B cell (primary cell): Measurements from ENCODE around the gene PIGR. TPM values are rescaled to one million over a fixed set of nuclear protein-coding genes. Genes with fewer than 3 reads are reported as not detected.
A peak's percentile ranks its signal among the peaks of the same experiment; 100 is the strongest.

Source experiments
- ATAC-seq: fragments of 200-7000 bp; cut with Tn5 transposase; one replicate; pipeline ENCODE4 v1.10.0; 2021; ENCODE audit warnings: low read depth, mild to moderate bottlenecking, moderate number of reproducible peaks, moderate library complexity
- CTCF ChIA-PET: fragments of 350-600 bp; sonication (Branson Sonifier 250); formaldehyde crosslinking; loops from one replicate; lab custom pipeline; 2021; ENCODE audit warnings: antibody characterized with exemption, inconsistent platforms; lab: Charles Lee
- POLR2A ChIA-PET: fragments of 350-600 bp; sonication (Branson Sonifier 250); formaldehyde crosslinking; loops from one replicate; lab custom pipeline; 2021; ENCODE audit warnings: antibody characterized with exemption; lab: Charles Lee
- DNase-seq: peaks from one replicate; pipeline ENCODE4 v3.0.0; 2013
- H2AFZ ChIP-seq: 2 replicates; pipeline ENCODE4 v1.6.1; 2012; ENCODE audit warnings: mild to moderate bottlenecking, low read depth, low read length; ENCODE audit not compliant: insufficient read depth, poor library complexity, severe bottlenecking
- H3K27ac ChIP-seq, 2 donors: 1 replicate in 1 of 2; 2 replicates in 1 of 2; pipeline ENCODE4 v1.5.1; 2012 to 2013; ENCODE audit warnings: low read length in 2 of 2, mild to moderate bottlenecking in 2 of 2, moderate library complexity in 1 of 2
- H3K27me3 ChIP-seq, 4 experiments: fragments of 200-600 bp in 1 of 4; sonication (generic) in 1 of 4; replicated peaks in 1 of 4; 1 replicate in 2 of 4; 2 replicates in 2 of 4; pipeline versions ENCODE4 v1.6.1 to v1.7.0; 2013 to 2016; ENCODE audit warnings: low read length in 3 of 4, mild to moderate bottlenecking in 2 of 4, mixed read lengths in 1 of 4, moderate library complexity in 1 of 4; ENCODE audit not compliant: insufficient read depth in 4 of 4, control insufficient read depth in 3 of 4; ENCODE audit errors: control extremely low read depth in 1 of 4
- H3K36me3 ChIP-seq, 2 experiments: replicated peaks in 1 of 2; 1 replicate in 1 of 2; 2 replicates in 1 of 2; pipeline versions ENCODE4 v1.6.1 to v1.7.1; 2013; ENCODE audit warnings: low read length in 1 of 2; ENCODE audit not compliant: insufficient read depth in 2 of 2, control insufficient read depth in 1 of 2; ENCODE audit errors: control extremely low read depth in 1 of 2, extremely low read depth in 1 of 2
- H3K4me1 ChIP-seq, 2 donors: fragments of 200-600 bp in 1 of 2; sonication (generic) in 1 of 2; 1 replicate in 1 of 2; 2 replicates in 1 of 2; pipeline versions ENCODE4 v1.5.1 to v1.6.1; 2013 to 2017; ENCODE audit warnings: low read length in 2 of 2; ENCODE audit not compliant: control insufficient read depth in 2 of 2, insufficient read depth in 2 of 2
- H3K4me2 ChIP-seq: replicated peaks from 2 replicates; pipeline ENCODE3; 2012; ENCODE audit warnings: mild to moderate bottlenecking, low read depth, low read length; ENCODE audit not compliant: poor library complexity, severe bottlenecking
- H3K4me3 ChIP-seq, 5 experiments: fragments of 200-600 bp in 1 of 5; sonication (generic) in 1 of 5; 1 replicate in 3 of 5; 2 replicates in 2 of 5; pipeline versions ENCODE4 v1.5.1 to v1.7.0; 2011 to 2016; ENCODE audit warnings: low read length in 4 of 5, mild to moderate bottlenecking in 4 of 5, low read depth in 2 of 5, control low read depth in 1 of 5, moderate library complexity in 1 of 5; ENCODE audit not compliant: insufficient read depth in 1 of 5; ENCODE audit errors: control extremely low read depth in 1 of 5, extremely low read depth in 1 of 5
- H3K79me2 ChIP-seq: fragments of 200-600 bp; sonication (generic); one replicate; pipeline ENCODE4 v1.6.0; 2016; ENCODE audit warnings: low read length; ENCODE audit not compliant: control insufficient read depth, insufficient read depth
- H3K9ac ChIP-seq: fragments of 200-600 bp; sonication (generic); 2 replicates; pipeline ENCODE4 v1.6.1; 2017; ENCODE audit warnings: mild to moderate bottlenecking, low read length, moderate library complexity
- H3K9me3 ChIP-seq, 3 donors: one replicate each; pipeline versions ENCODE4 v1.6.1 to v1.7.1; 2013; ENCODE audit warnings: low read length in 2 of 3; ENCODE audit not compliant: control insufficient read depth in 2 of 3, insufficient read depth in 1 of 3; ENCODE audit errors: control extremely low read depth in 1 of 3
- H4K20me1 ChIP-seq: 2 replicates; pipeline ENCODE4 v1.6.0; 2012; ENCODE audit warnings: mild to moderate bottlenecking, low read length; ENCODE audit not compliant: insufficient read depth, control insufficient read depth, poor library complexity, severe bottlenecking
- H3K27ac Mint-ChIP-seq: one replicate; pipeline ENCODE4 v1.8.0; 2021; ENCODE audit warnings: mixed read lengths
- H3K27me3 Mint-ChIP-seq: one replicate; pipeline ENCODE4 v1.8.0; 2021; ENCODE audit warnings: mixed read lengths
- H3K4me1 Mint-ChIP-seq: one replicate; pipeline ENCODE4 v1.8.0; 2021; ENCODE audit warnings: mixed read lengths
- H3K4me3 Mint-ChIP-seq: one replicate; pipeline ENCODE4 v1.8.0; 2021; ENCODE audit warnings: mixed read lengths
- H3K9me3 Mint-ChIP-seq: one replicate; pipeline ENCODE4 v1.8.0; 2022; ENCODE audit warnings: mixed read lengths; ENCODE audit not compliant: insufficient read depth
- EZH2 ChIP-seq: IDR thresholded peaks from 2 replicates; pipeline ENCODE4 v1.6.1; 2012; ENCODE audit warnings: borderline replicate concordance, low read depth, mild to moderate bottlenecking, moderate library complexity, low read length; ENCODE audit not compliant: insufficient read depth, poor library complexity, severe bottlenecking
- WGBS: methylation state at CpG from one replicate; pipeline ENCODE4 v1.1.5; 2013; ENCODE audit warnings: missing lambda C conversion rate; ENCODE audit not compliant: insufficient coverage; 5-methylcytosine and 5-hydroxymethylcytosine counted together
- intact Hi-C: fragments of 100-400 bp; cut with micrococcal nuclease; formaldehyde crosslinking; loops from one replicate; pipeline ENCODE4 v1.10.0; 2022
- polyA plus RNA-seq: library from polyadenylated mRNA; depleted of rRNA; stranded (reverse); fragments of >200 nt; gene quantifications from 2 replicates; pipeline ENCODE4 v1.2.3, GENCODE V29; 2012
- total RNA-seq, 2 donors: library from RNA; stranded (reverse); fragments of 120-200 nt in 1 of 2; gene quantifications; 1 replicate in 1 of 2; 2 replicates in 1 of 2; pipeline versions ENCODE4 v1.2.3 to v1.2.4, GENCODE V29; 2013 to 2022
- TF ChIP-seq, protein P1 (sequence below): fragments of 200-600 bp; IDR thresholded peaks from one replicate; pipeline ENCODE4 v1.8.0; 2022; ENCODE audit warnings: antibody characterized with exemption, mild to moderate bottlenecking

Gene PIGR
- total and polyA plus RNA-seq, 2 donors (not counting 1 experiment from before 2014, with no cell fraction given), result 0.31 to 1.1 TPM

DNA sequence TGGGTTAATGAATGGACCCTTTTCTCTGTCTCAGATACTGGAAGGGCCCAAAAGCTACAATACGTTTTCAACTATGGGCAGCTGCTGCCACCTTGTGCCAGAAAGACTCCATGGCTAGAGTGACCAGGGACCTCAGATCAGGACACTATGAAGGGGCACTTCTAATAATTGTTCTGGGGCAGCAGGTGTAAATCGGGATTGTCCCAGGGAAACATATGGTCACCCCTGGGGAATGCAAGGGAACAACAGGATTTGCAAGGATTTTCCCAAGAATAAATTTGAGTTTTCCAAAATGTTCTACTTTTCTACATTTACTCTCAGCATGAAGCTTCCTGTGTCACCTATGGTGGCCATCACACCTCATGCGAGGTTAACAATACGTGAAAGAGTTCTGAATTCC lies 36.0 kb upstream of the PIGR start:
- Histone ChIP-seq H3K9ac (no peak overlapping the region), H3K4me3 (no peak overlapping the region), H3K27me3 (peaks cover 0 to 4% (median 0%) of the 10 kb centered on the region in 4 experiments), H4K20me1 (no peaks in the 10 kb centered on the region), H3K79me2 (no peaks in the 10 kb centered on the region), H2AFZ (no peak overlapping the region), H3K36me3 (no peaks in the 10 kb centered on the region), H3K4me2 (no peak overlapping the region), H3K9me3 (no peaks in the 10 kb centered on the region), H3K27ac (no peak overlapping the region), H3K4me1 (no peaks in the 10 kb centered on the region)
- H3K27ac Mint-ChIP-seq, result no peak overlapping the region
- TF ChIP-seq, protein P1, sequence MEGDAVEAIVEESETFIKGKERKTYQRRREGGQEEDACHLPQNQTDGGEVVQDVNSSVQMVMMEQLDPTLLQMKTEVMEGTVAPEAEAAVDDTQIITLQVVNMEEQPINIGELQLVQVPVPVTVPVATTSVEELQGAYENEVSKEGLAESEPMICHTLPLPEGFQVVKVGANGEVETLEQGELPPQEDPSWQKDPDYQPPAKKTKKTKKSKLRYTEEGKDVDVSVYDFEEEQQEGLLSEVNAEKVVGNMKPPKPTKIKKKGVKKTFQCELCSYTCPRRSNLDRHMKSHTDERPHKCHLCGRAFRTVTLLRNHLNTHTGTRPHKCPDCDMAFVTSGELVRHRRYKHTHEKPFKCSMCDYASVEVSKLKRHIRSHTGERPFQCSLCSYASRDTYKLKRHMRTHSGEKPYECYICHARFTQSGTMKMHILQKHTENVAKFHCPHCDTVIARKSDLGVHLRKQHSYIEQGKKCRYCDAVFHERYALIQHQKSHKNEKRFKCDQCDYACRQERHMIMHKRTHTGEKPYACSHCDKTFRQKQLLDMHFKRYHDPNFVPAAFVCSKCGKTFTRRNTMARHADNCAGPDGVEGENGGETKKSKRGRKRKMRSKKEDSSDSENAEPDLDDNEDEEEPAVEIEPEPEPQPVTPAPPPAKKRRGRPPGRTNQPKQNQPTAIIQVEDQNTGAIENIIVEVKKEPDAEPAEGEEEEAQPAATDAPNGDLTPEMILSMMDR, result peak; percentile 90
- TF ChIP-seq EZH2, result no peak
- intact Hi-C loops, result loop anchor here (1.0 to 10.0 kb wide), 11 partner anchors 50 to 487 kb away; partner anchors contain the start of gene IL20
- H3K27me3 Mint-ChIP-seq, result peaks cover 7% of the 10 kb centered on the region
- no peaks in the 10 kb centered on the region for H3K9me3 Mint-ChIP-seq
- no peak overlapping the region for H3K4me3 Mint-ChIP-seq
- WGBS, result 22% methylated on average over 3 of the region's 4 CpGs
- ChIA-PET CTCF (interaction anchor here (0.6 to 9.7 kb wide), 87 partner anchors 9 to 520 kb away, joined by 3 to 217 read pairs (median 6); partner anchors contain the start of genes DYRK3, FCAMR, FCMR and IKBKE), POLR2A (interaction anchor here (0.6 to 1.4 kb wide), 4 partner anchors 70 to 374 kb away, joined by 3 to 5 read pairs (median 3); partner anchors contain the start of gene DYRK3)
- DNase-seq, result peak; percentile 78
- ATAC-seq, result peak; percentile 89
- no peaks in the 10 kb centered on the region for H3K4me1 Mint-ChIP-seq

DNA sequence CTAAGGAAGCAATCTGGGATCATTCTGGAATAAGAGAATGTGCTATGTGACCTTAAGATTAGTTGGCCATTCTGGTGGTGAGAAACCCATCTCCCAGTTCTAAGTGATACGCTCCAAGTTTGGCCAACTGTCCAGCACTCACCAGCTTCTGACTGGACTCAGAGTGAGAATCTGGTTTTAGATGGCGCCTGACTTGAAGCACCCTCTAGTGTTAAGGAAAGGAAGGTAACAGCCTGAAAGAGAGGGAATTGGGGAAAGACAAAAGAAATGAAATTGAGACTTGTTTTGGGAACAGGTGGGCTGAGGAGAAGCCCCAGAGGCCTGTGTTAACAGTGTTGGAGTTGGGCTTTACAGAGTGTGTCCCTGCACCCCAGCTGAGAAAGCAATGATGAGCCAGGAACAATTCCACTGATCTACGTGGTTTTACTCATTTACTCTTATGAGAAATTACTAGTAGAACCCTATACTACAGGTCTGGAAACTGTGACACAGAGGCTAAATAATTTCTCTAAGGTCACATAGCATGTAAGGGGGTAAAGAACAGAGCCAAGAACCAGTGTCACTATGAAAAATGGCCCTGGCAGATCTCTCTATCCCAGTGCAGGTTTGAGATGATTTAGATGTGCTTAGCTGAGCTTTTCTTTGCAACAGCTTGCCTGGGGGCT lies 33.2 kb upstream of the PIGR start:
- no peak for ATAC-seq
- H3K4me3 Mint-ChIP-seq, result no peak overlapping the region
- H3K4me1 ChIP-seq, result no peaks in the 10 kb centered on the region
- no peak overlapping the region for H2AFZ ChIP-seq
- H3K9ac ChIP-seq, result no peak overlapping the region
- WGBS, result 88% methylated on average over 2 of the region's 3 CpGs
- ChIA-PET POLR2A (no interaction called here), CTCF (interaction anchor here (0.5 to 9.7 kb wide), 25 partner anchors 9 to 520 kb away, joined by 3 to 217 read pairs (median 4); partner anchors contain the start of genes DYRK3, FCAMR and FCMR)
- H3K4me1 Mint-ChIP-seq, result no peaks in the 10 kb centered on the region
- no peak overlapping the region for H3K4me3 ChIP-seq
- intact Hi-C loops, result loop anchor here (5.0 to 10.0 kb wide), 2 partner anchors 47 to 485 kb away; no protein-coding TSS in a partner anchor
- H3K27ac ChIP-seq, result no peak overlapping the region
- no peak overlapping the region for H3K4me2 ChIP-seq
- no peaks in the 10 kb centered on the region for H3K36me3 ChIP-seq
- no peaks in the 10 kb centered on the region for H4K20me1 ChIP-seq
- no peaks in the 10 kb centered on the region for H3K9me3 ChIP-seq
- no peak overlapping the region for H3K27ac Mint-ChIP-seq
- no peaks in the 10 kb centered on the region for H3K79me2 ChIP-seq
- H3K27me3 ChIP-seq, result peaks cover 0 to 4% (median 0%) of the 10 kb centered on the region in 4 experiments
- H3K9me3 Mint-ChIP-seq, result no peaks in the 10 kb centered on the region
- DNase-seq, result peak; percentile 26
- no peaks in the 10 kb centered on the region for H3K27me3 Mint-ChIP-seq
- TF ChIP-seq, protein P1, result peak; percentile 19
- no peak for TF ChIP-seq EZH2
